Measurements from ENCODE around the gene IPCEF1.
"Not testable (repeated sequence)": the region's sequence is repeated elsewhere in the genome, so short reads cannot be mapped to it uniquely, and the experiment has no call there.

IPCEF1 gene

GRCh38 chr6:154197196-154197860 lies 159.3 kb downstream of the IPCEF1 start:
- Mint-ChIP-seq H3K9me3 (peaks cover 8% of the 10 kb centered on the region), H3K36me3 (ENCODE audit: low read depth) (peaks cover 54% of the 10 kb centered on the region), H3K4me1 (ENCODE audit: low read depth) (peaks cover 40% of the 10 kb centered on the region), H3K27ac (no peak overlapping the region), H3K27me3 (no peaks in the 10 kb centered on the region), H3K4me3 (peak overlapping the region; percentile 12)

GRCh38 chr6:154196333-154196885 lies 160.2 kb downstream of the IPCEF1 start:
- peaks cover 45% of the 10 kb centered on the region for H3K36me3 Mint-ChIP-seq (ENCODE audit: low read depth)
- H3K4me3 Mint-ChIP-seq: no peak overlapping the region
- peaks cover 8% of the 10 kb centered on the region for H3K9me3 Mint-ChIP-seq
- H3K27ac Mint-ChIP-seq: no peak overlapping the region
- no peaks in the 10 kb centered on the region for H3K27me3 Mint-ChIP-seq
- peaks cover 40% of the 10 kb centered on the region for H3K4me1 Mint-ChIP-seq (ENCODE audit: low read depth)

- H3K4me3 Mint-ChIP-seq: no peak overlapping the region
- H3K27me3 Mint-ChIP-seq: no peaks in the 10 kb centered on the region
- peaks cover under 1% of the 10 kb centered on the region for H3K9me3 Mint-ChIP-seq
- H3K27ac Mint-ChIP-seq: no peak overlapping the region
- peaks cover 35% of the 10 kb centered on the region for H3K36me3 Mint-ChIP-seq (ENCODE audit: low read depth)
- peaks cover 25% of the 10 kb centered on the region for H3K4me1 Mint-ChIP-seq (ENCODE audit: low read depth)
Observed at GRCh38 chr6:154187714-154188113, 168.9 kb downstream of the IPCEF1 start.

GRCh38 chr6:154187203-154187602 lies 169.4 kb downstream of the IPCEF1 start:
- no peak overlapping the region for H3K27ac Mint-ChIP-seq
- H3K36me3 Mint-ChIP-seq (ENCODE audit: low read depth): peaks cover 35% of the 10 kb centered on the region
- H3K9me3 Mint-ChIP-seq: peaks cover 3% of the 10 kb centered on the region
- no peak overlapping the region for H3K4me3 Mint-ChIP-seq
- H3K4me1 Mint-ChIP-seq (ENCODE audit: low read depth): peaks cover 25% of the 10 kb centered on the region
- no peaks in the 10 kb centered on the region for H3K27me3 Mint-ChIP-seq

- peaks cover 42% of the 10 kb centered on the region for H3K4me1 Mint-ChIP-seq (ENCODE audit: low read depth)
- H3K9me3 Mint-ChIP-seq: peaks cover 14% of the 10 kb centered on the region
- peaks cover 49% of the 10 kb centered on the region for H3K36me3 Mint-ChIP-seq (ENCODE audit: low read depth)
- H3K27me3 Mint-ChIP-seq: no peaks in the 10 kb centered on the region
- no peak overlapping the region for H3K27ac Mint-ChIP-seq
- no peak overlapping the region for H3K4me3 Mint-ChIP-seq
Observed at GRCh38 chr6:154179434-154179833, 177.2 kb downstream of the IPCEF1 start.

- H3K27ac Mint-ChIP-seq, H3K4me3 Mint-ChIP-seq, H3K27me3 Mint-ChIP-seq: not testable (repeated sequence)
- H3K9me3 Mint-ChIP-seq: peaks cover 21% of the 10 kb centered on the region
- peaks cover 73% of the 10 kb centered on the region for H3K4me1 Mint-ChIP-seq (ENCODE audit: low read depth)
- peaks cover 53% of the 10 kb centered on the region for H3K36me3 Mint-ChIP-seq (ENCODE audit: low read depth)
Observed at GRCh38 chr6:154172393-154172792, 184.2 kb downstream of the IPCEF1 start.

- peaks cover 74% of the 10 kb centered on the region for H3K4me1 Mint-ChIP-seq (ENCODE audit: low read depth)
Observed at GRCh38 chr6:154170106-154170505, 186.5 kb downstream of the IPCEF1 start.

GRCh38 chr6:154169193-154169847 lies 187.3 kb downstream of the IPCEF1 start:
- Mint-ChIP-seq H3K4me3 (peak overlapping the region; percentile 42), H3K36me3 (ENCODE audit: low read depth) (peaks cover 54% of the 10 kb centered on the region), H3K27me3 (no peaks in the 10 kb centered on the region), H3K9me3 (peaks cover 13% of the 10 kb centered on the region), H3K27ac (peak overlapping the region; percentile 82), H3K4me1 (ENCODE audit: low read depth) (peaks cover 71% of the 10 kb centered on the region)

More at GRCh38 chr6:154170106-154170505, 186.5 kb downstream of the IPCEF1 start:
- Mint-ChIP-seq H3K9me3 (peaks cover 16% of the 10 kb centered on the region), H3K4me3 (no peak overlapping the region), H3K36me3 (ENCODE audit: low read depth) (peaks cover 55% of the 10 kb centered on the region), H3K27ac (no peak overlapping the region), H3K27me3 (no peaks in the 10 kb centered on the region)

GRCh38 chr6:154167126-154167525 lies 189.5 kb downstream of the IPCEF1 start:
- Mint-ChIP-seq H3K4me1 (ENCODE audit: low read depth) (peaks cover 59% of the 10 kb centered on the region), H3K27me3 (no peaks in the 10 kb centered on the region), H3K27ac (no peak overlapping the region), H3K36me3 (ENCODE audit: low read depth) (peaks cover 43% of the 10 kb centered on the region), H3K4me3 (no peak overlapping the region), H3K9me3 (peaks cover 7% of the 10 kb centered on the region)

GRCh38 chr6:154166140-154166539 lies 190.5 kb downstream of the IPCEF1 start:
- no peaks in the 10 kb centered on the region for H3K27me3 Mint-ChIP-seq
- H3K36me3 Mint-ChIP-seq (ENCODE audit: low read depth): peaks cover 42% of the 10 kb centered on the region
- no peak overlapping the region for H3K27ac Mint-ChIP-seq
- peaks cover 55% of the 10 kb centered on the region for H3K4me1 Mint-ChIP-seq (ENCODE audit: low read depth)
- no peak overlapping the region for H3K4me3 Mint-ChIP-seq
- peaks cover 7% of the 10 kb centered on the region for H3K9me3 Mint-ChIP-seq

- Mint-ChIP-seq H3K9me3 (peaks cover 7% of the 10 kb centered on the region), H3K27me3 (no peaks in the 10 kb centered on the region), H3K36me3 (ENCODE audit: low read depth) (peaks cover 42% of the 10 kb centered on the region), H3K27ac (no peak overlapping the region), H3K4me3 (no peak overlapping the region), H3K4me1 (ENCODE audit: low read depth) (peaks cover 55% of the 10 kb centered on the region)
Observed at GRCh38 chr6:154165478-154165877, 191.1 kb downstream of the IPCEF1 start.

- Mint-ChIP-seq H3K4me3 (no peak overlapping the region), H3K9me3 (peaks cover 3% of the 10 kb centered on the region), H3K36me3 (ENCODE audit: low read depth) (peaks cover 36% of the 10 kb centered on the region), H3K4me1 (ENCODE audit: low read depth) (peaks cover 44% of the 10 kb centered on the region), H3K27ac (no peak overlapping the region), H3K27me3 (no peaks in the 10 kb centered on the region)
Observed at GRCh38 chr6:154164397-154164796, 192.2 kb downstream of the IPCEF1 start.

GRCh38 chr6:154161689-154162088 lies 194.9 kb downstream of the IPCEF1 start:
- Mint-ChIP-seq H3K4me3 (no peak overlapping the region), H3K4me1 (ENCODE audit: low read depth) (peaks cover 40% of the 10 kb centered on the region), H3K36me3 (ENCODE audit: low read depth) (peaks cover 28% of the 10 kb centered on the region), H3K9me3 (no peaks in the 10 kb centered on the region), H3K27ac (no peak overlapping the region), H3K27me3 (no peaks in the 10 kb centered on the region)

- Mint-ChIP-seq H3K27ac (no peak overlapping the region), H3K27me3 (no peaks in the 10 kb centered on the region), H3K36me3 (ENCODE audit: low read depth) (peaks cover 13% of the 10 kb centered on the region), H3K4me3 (no peak overlapping the region), H3K4me1 (ENCODE audit: low read depth) (peaks cover 44% of the 10 kb centered on the region), H3K9me3 (no peaks in the 10 kb centered on the region)
Observed at GRCh38 chr6:154159126-154159525, 197.5 kb downstream of the IPCEF1 start.

- no peaks in the 10 kb centered on the region for H3K27me3 Mint-ChIP-seq
- peaks cover 13% of the 10 kb centered on the region for H3K36me3 Mint-ChIP-seq (ENCODE audit: low read depth)
- H3K4me1 Mint-ChIP-seq (ENCODE audit: low read depth): peaks cover 44% of the 10 kb centered on the region
- H3K9me3 Mint-ChIP-seq: no peaks in the 10 kb centered on the region
- H3K27ac Mint-ChIP-seq: peak overlapping the region; percentile 88
- peak overlapping the region; percentile 72 for H3K4me3 Mint-ChIP-seq
Observed at GRCh38 chr6:154157706-154158105, 198.9 kb downstream of the IPCEF1 start.
